HCT116 (cell line): Measurements from ENCODE around the gene PRIMPOL. TPM values are rescaled to one million over a fixed set of nuclear protein-coding genes. Genes with fewer than 3 reads are reported as not detected.

Experiments used
- ATAC-seq: fragments of 200-7000 bp; cut with Tn5 transposase; 2 replicates; pipeline ENCODE4 v1.9.1; 2020; ENCODE audit warnings: mild to moderate bottlenecking, moderate library complexity
- BruUV-seq: library from RNA; stranded (reverse); fragments of 400-500 nt; replicated peaks from 2 replicates; lab custom pipeline; 2021; lab: Mats Ljungman, UMichigan
- CTCF ChIA-PET: fragments of 300-600 bp; sonication (Branson Sonifier 250); formaldehyde crosslinking; loops from one replicate; lab custom pipeline; 2021; ENCODE audit warnings: antibody characterized with exemption; lab: Charles Lee
- POLR2A ChIA-PET: fragments of 300-600, 350-600 bp; sonication (Branson Sonifier 250); formaldehyde crosslinking; loops from one replicate; lab custom pipeline; 2021; ENCODE audit warnings: antibody characterized with exemption; lab: Charles Lee
- RAD21 ChIA-PET, 2 experiments: fragments of 300-600 bp; sonication (Branson Sonifier 250); formaldehyde crosslinking; loops; one replicate each; lab custom pipeline; 2023; ENCODE audit warnings: low total read pairs in 2 of 2; ENCODE audit not compliant: uncharacterized antibody in 2 of 2, unreplicated experiment in 2 of 2, low non-redundant PET in 1 of 2; lab: Charles Lee
- DNase-seq: peaks from one replicate; pipeline ENCODE4 v3.0.0-alpha.2; 2010; ENCODE audit warnings: low read depth, low spot score
- H2AFZ ChIP-seq: fragments of 200-600 bp; shearing (Covaris generic), sonication (generic); 2 replicates; pipeline ENCODE4 v1.6.1; 2017; ENCODE audit warnings: low read depth, mixed run types, mixed read lengths, antibody characterized with exemption, low read length; ENCODE audit not compliant: poor library complexity, severe bottlenecking
- H3K27ac ChIP-seq: 2 replicates; pipeline ENCODE4 v1.5.1; 2012; ENCODE audit warnings: low read depth, low read length
- H3K27me3 ChIP-seq: fragments of 200-600 bp; sonication (generic); 2 replicates; pipeline ENCODE4 v1.6.1; 2016; ENCODE audit warnings: mixed run types, low read length, mixed read lengths; ENCODE audit not compliant: insufficient read depth
- H3K36me3 ChIP-seq, 2 experiments: fragments of 200-500 bp in 1 of 2; fragments of 200-600 bp in 1 of 2; sonication (Bioruptor generic) in 1 of 2; sonication (generic) in 1 of 2; 2 replicates each; pipeline versions ENCODE4 v1.5.1 to v1.6.1; 2014 to 2016; ENCODE audit warnings: low read length in 2 of 2, inconsistent platforms in 1 of 2, mixed read lengths in 1 of 2, mixed run types in 1 of 2; ENCODE audit not compliant: insufficient read depth in 2 of 2, control insufficient read depth in 1 of 2
- H3K4me1 ChIP-seq, 2 experiments: fragments of 200-600 bp in 1 of 2; sonication (generic) in 1 of 2; 2 replicates each; pipeline versions ENCODE4 v1.5.1 to v1.6.1; 2012 to 2017; ENCODE audit warnings: low read length in 2 of 2, inconsistent platforms in 1 of 2, mild to moderate bottlenecking in 1 of 2, mixed read lengths in 1 of 2, mixed run types in 1 of 2, moderate library complexity in 1 of 2; ENCODE audit not compliant: insufficient read depth in 2 of 2, control insufficient read depth in 1 of 2
- H3K4me2 ChIP-seq: fragments of 200-600 bp; sonication (generic); 2 replicates; pipeline ENCODE4 v1.6.1; 2017; ENCODE audit warnings: mixed run types, low read length, mixed read lengths
- H3K4me3 ChIP-seq, 2 experiments: fragments of 200-600 bp in 1 of 2; sonication (generic) in 1 of 2; replicated peaks in 1 of 2; 2 replicates each; pipeline ENCODE4 v1.5.1; 2011 to 2016; ENCODE audit warnings: low read length in 2 of 2, control low read depth in 1 of 2, low read depth in 1 of 2, mild to moderate bottlenecking in 1 of 2, mixed read lengths in 1 of 2, mixed run types in 1 of 2
- H3K79me2 ChIP-seq: fragments of 200-600 bp; sonication (generic); 2 replicates; pipeline ENCODE4 v1.6.1; 2017; ENCODE audit warnings: mild to moderate bottlenecking, mixed run types, low read length, moderate library complexity, mixed read lengths; ENCODE audit not compliant: insufficient read depth
- H3K9ac ChIP-seq: fragments of 200-600 bp; sonication (generic); 2 replicates; pipeline ENCODE4 v1.6.1; 2016; ENCODE audit warnings: low read length, mixed read lengths
- H3K9me2 ChIP-seq: fragments of 200-600 bp; sonication (generic), shearing (Covaris generic); 2 replicates; pipeline ENCODE4 v1.6.1; 2017; ENCODE audit warnings: mixed run types, mild to moderate bottlenecking, moderate library complexity; ENCODE audit not compliant: insufficient read depth
- H3K9me3 ChIP-seq, 2 experiments: fragments of 200-500 bp in 1 of 2; fragments of 200-600 bp in 1 of 2; sonication (Bioruptor generic) in 1 of 2; sonication (generic) in 1 of 2; 2 replicates each; pipeline ENCODE4 v1.6.1; 2014 to 2017; ENCODE audit warnings: low read length in 2 of 2, mixed read lengths in 2 of 2, inconsistent platforms in 1 of 2, low read depth in 1 of 2, mild to moderate bottlenecking in 1 of 2, mixed run types in 1 of 2, moderate library complexity in 1 of 2; ENCODE audit not compliant: control insufficient read depth in 1 of 2, insufficient read depth in 1 of 2
- H4K20me1 ChIP-seq: fragments of 200-600 bp; sonication (generic), shearing (Covaris generic); 2 replicates; pipeline ENCODE4 v1.6.1; 2017; ENCODE audit warnings: mixed run types, mild to moderate bottlenecking, moderate library complexity; ENCODE audit not compliant: insufficient read depth
- ATF3 ChIP-seq: IDR thresholded peaks from 2 replicates; pipeline ENCODE4 v1.6.1; 2012
- CEBPB ChIP-seq: IDR thresholded peaks from 2 replicates; pipeline ENCODE4 v1.6.1; 2012; ENCODE audit warnings: low read depth
- CTCF ChIP-seq, 3 experiments: fragments of 200-600 bp in 1 of 3; sonication (generic) in 1 of 3; IDR thresholded peaks in 2 of 3; conservative IDR thresholded peaks in 1 of 3; 2 replicates each; pipeline ENCODE4 v1.5.1; 2012 to 2017; ENCODE audit warnings: low read depth in 2 of 3, low read length in 2 of 3, antibody characterized with exemption in 1 of 3, borderline replicate concordance in 1 of 3, control low read depth in 1 of 3, mild to moderate bottlenecking in 1 of 3, mixed read lengths in 1 of 3, mixed run types in 1 of 3, moderate library complexity in 1 of 3; ENCODE audit not compliant: insufficient read depth in 1 of 3
- EGR1 ChIP-seq: IDR thresholded peaks from 2 replicates; pipeline ENCODE4 v1.6.1; 2012; ENCODE audit warnings: low read depth
- ELF1 ChIP-seq: IDR thresholded peaks from 2 replicates; pipeline ENCODE4 v1.6.1; 2012; ENCODE audit warnings: low read depth, borderline replicate concordance
- EZH2 ChIP-seq: fragments of 200-600 bp; sonication (generic); IDR thresholded peaks from 2 replicates; pipeline ENCODE4 v1.6.1; 2017; ENCODE audit warnings: antibody characterized with exemption, mixed run types
- EZH2phosphoT487 ChIP-seq: fragments of 200-600 bp; IDR thresholded peaks from 2 replicates; pipeline ENCODE4 v1.6.1; 2018; ENCODE audit warnings: antibody characterized with exemption, borderline replicate concordance
- FOSL1 ChIP-seq: IDR thresholded peaks from 2 replicates; pipeline ENCODE4 v1.6.1; 2012; ENCODE audit warnings: low read depth
- JUND ChIP-seq: IDR thresholded peaks from 2 replicates; pipeline ENCODE4 v1.6.1; 2012
- POLR2A ChIP-seq: IDR thresholded peaks from 2 replicates; pipeline ENCODE4 v1.7.0; 2011; ENCODE audit warnings: borderline replicate concordance; ENCODE audit not compliant: insufficient read depth, insufficient read length; ENCODE audit errors: extremely low read depth
- POLR2AphosphoS5 ChIP-seq: IDR thresholded peaks from 2 replicates; pipeline ENCODE4 v1.6.1; 2011; ENCODE audit warnings: mild to moderate bottlenecking, low read depth, low read length, moderate library complexity
- RAD21 ChIP-seq: IDR thresholded peaks from 2 replicates; pipeline ENCODE4 v1.6.1; 2012; ENCODE audit warnings: low read depth, mild to moderate bottlenecking
- REST ChIP-seq: IDR thresholded peaks from 2 replicates; pipeline ENCODE4 v1.6.1; 2012; ENCODE audit warnings: low read depth
- SP1 ChIP-seq: IDR thresholded peaks from 2 replicates; pipeline ENCODE4 v1.6.1; 2012; ENCODE audit warnings: low read depth
- SRF ChIP-seq: IDR thresholded peaks from 2 replicates; pipeline ENCODE4 v1.6.1; 2012; ENCODE audit warnings: low read depth
- TCF7L2 ChIP-seq: IDR thresholded peaks from 2 replicates; pipeline ENCODE4 v1.7.0; 2011; ENCODE audit warnings: borderline replicate concordance, inconsistent platforms; ENCODE audit not compliant: insufficient read depth, insufficient read length; ENCODE audit errors: extremely low read depth
- YY1 ChIP-seq: IDR thresholded peaks from 2 replicates; pipeline ENCODE4 v1.6.1; 2011; ENCODE audit warnings: low read length, low read depth, moderate library complexity, mild to moderate bottlenecking; ENCODE audit not compliant: insufficient replicate concordance; ENCODE audit errors: extremely low read depth
- ZBTB33 ChIP-seq: IDR thresholded peaks from 2 replicates; pipeline ENCODE4 v1.6.1; 2011; ENCODE audit warnings: mild to moderate bottlenecking, low read length, moderate library complexity; ENCODE audit not compliant: insufficient replicate concordance; ENCODE audit errors: extremely low read depth
- ZFX ChIP-seq: fragments of 450-650 bp; IDR thresholded peaks from 2 replicates; pipeline ENCODE4 v1.6.1; 2017
- ZNF274 ChIP-seq: fragments of 200-500 bp; sonication (Bioruptor generic); IDR thresholded peaks from 2 replicates; pipeline ENCODE4 v1.6.1; 2014; ENCODE audit warnings: mild to moderate bottlenecking, low read depth, low read length, inconsistent platforms
- intact Hi-C: fragments of 100-400 bp; cut with micrococcal nuclease; formaldehyde crosslinking; loops from 2 replicates; pipeline ENCODE4 v1.10.0; 2022
- total RNA-seq: library from RNA; stranded (reverse); gene quantifications from one replicate; pipeline ENCODE4 v1.2.1, GENCODE V29; 2021; ENCODE audit not compliant: unreplicated experiment

The PRIMPOL gene
- total RNA-seq, 1 experiment from 2014 or later, result 11.3 TPM

- ATAC-seq, result no peak
- no peaks in the 10 kb centered on the region for H4K20me1 ChIP-seq
- TF ChIP-seq CEBPB (no peak), SP1 (no peak), ZNF274 (no peak), EZH2phosphoT487 (no peak), EGR1 (no peak), YY1 (no peak), POLR2A (no peak), ATF3 (no peak), REST (no peak), ZFX (no peak), RAD21 (no peak), JUND (no peak), ELF1 (no peak), POLR2AphosphoS5 (no peak), FOSL1 (no peak), SRF (no peak), EZH2 (no peak), CTCF (IDR thresholded peaks at IDR 0.05 in 2 of 3, conservative IDR thresholded peaks at IDR 0.05 in 1 of 3; ENCODE audit: borderline replicate concordance in 1 of 3, insufficient read depth in 1 of 3, low read depth in 2 of 3, low read length in 2 of 3) (no peak), ZBTB33 (no peak), TCF7L2 (no peak)
- peaks cover 29% of the 10 kb centered on the region for H3K79me2 ChIP-seq
- POLR2A ChIA-PET, result no interaction called here
- no peaks in the 10 kb centered on the region for H3K27me3 ChIP-seq
- H3K4me3 ChIP-seq, result no peak overlapping the region
- no peak for DNase-seq
- intact Hi-C loops, result no loop called here
- no peaks in the 10 kb centered on the region for H3K9me3 ChIP-seq
- peaks cover 3 to 10% of the 10 kb centered on the region in 2 experiments; a peak in 2 of 4 replicates for H3K4me1 ChIP-seq
- no peak overlapping the region for H3K27ac ChIP-seq
- CTCF ChIA-PET, result no interaction called here
- H3K4me2 ChIP-seq, result no peak overlapping the region
- H2AFZ ChIP-seq, result no peak overlapping the region
- no peaks in the 10 kb centered on the region for H3K36me3 ChIP-seq
- no TSS peak for BruUV-seq
- no peak overlapping the region for H3K9ac ChIP-seq
- no peaks in the 10 kb centered on the region for H3K9me2 ChIP-seq
- RAD21 ChIA-PET, result no interaction called here
These were observed 5.8 kb upstream of the PRIMPOL start for GRCh38 chr4:184643731-184644130.
